GM12891 (cell line): ENCODE results near the gene WDR1.

Experiments
- PAX5 ChIP-seq: IDR thresholded peaks from 2 replicates; pipeline ENCODE4 v1.6.1; 2011; ENCODE audit warnings: low read length, moderate library complexity, mild to moderate bottlenecking; ENCODE audit not compliant: insufficient read depth, severe bottlenecking
- POLR2A ChIP-seq: IDR thresholded peaks from 2 replicates; pipeline ENCODE4 v1.6.1; 2011; ENCODE audit warnings: low read depth, low read length, control low read depth
- POLR2AphosphoS5 ChIP-seq: IDR thresholded peaks from 2 replicates; pipeline ENCODE4 v1.6.1; 2011; ENCODE audit warnings: low read depth, low read length, control low read depth
- POU2F2 ChIP-seq: IDR thresholded peaks from 2 replicates; pipeline ENCODE4 v1.6.1; 2011; ENCODE audit warnings: low read depth, mild to moderate bottlenecking, control low read depth, low read length, moderate library complexity
- TAF1 ChIP-seq: IDR thresholded peaks from 2 replicates; pipeline ENCODE4 v1.6.1; 2011; ENCODE audit warnings: low read depth, low read length, control low read depth

DNA sequence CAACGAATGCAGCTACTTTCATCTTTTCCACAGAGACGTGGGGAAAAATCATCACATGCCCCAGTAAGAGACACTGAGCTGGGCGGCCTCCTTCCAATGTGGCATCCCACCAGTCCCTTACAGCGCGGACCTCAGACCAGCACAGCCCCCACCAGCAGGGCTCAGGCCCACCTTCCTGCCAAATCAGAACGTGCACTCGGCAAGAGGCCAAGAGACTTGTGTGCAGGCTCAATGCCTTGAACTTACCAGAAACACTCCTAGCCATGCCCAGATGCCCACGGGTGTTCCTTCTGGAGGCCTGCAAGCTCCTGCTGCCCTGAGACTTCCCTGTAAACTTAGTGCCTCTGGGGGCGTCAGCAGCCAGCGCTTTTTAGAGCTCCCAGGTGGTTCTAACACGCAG lies 31.2 kb downstream of the WDR1 start:
- TF ChIP-seq POLR2A (no peak), POLR2AphosphoS5 (no peak), TAF1 (no peak), PAX5 (no peak), POU2F2 (no peak)
